Duodenal mucosa (tissue), 2 donors: ENCODE measurements around the gene HOXD8.

ENCODE experiments used
- H3K27ac ChIP-seq: one replicate; pipeline ENCODE4 v1.7.0; 2013; ENCODE audit warnings: low read depth, low read length
- H3K27me3 ChIP-seq, 2 donors: one replicate each; pipeline ENCODE4 v1.7.0; 2013; ENCODE audit warnings: low read length in 2 of 2, control low read depth in 1 of 2; ENCODE audit not compliant: insufficient read depth in 2 of 2, control insufficient read depth in 1 of 2
- H3K36me3 ChIP-seq, 2 donors: one replicate each; pipeline ENCODE4 v1.7.0; 2013; ENCODE audit warnings: low read length in 2 of 2, control low read depth in 1 of 2; ENCODE audit not compliant: insufficient read depth in 2 of 2, control insufficient read depth in 1 of 2
- H3K4me1 ChIP-seq, 2 donors: one replicate each; pipeline ENCODE4 v1.7.0; 2013; ENCODE audit warnings: low read length in 2 of 2, control low read depth in 1 of 2; ENCODE audit not compliant: insufficient read depth in 2 of 2, control insufficient read depth in 1 of 2
- H3K4me3 ChIP-seq, 2 donors: one replicate each; pipeline ENCODE4 v1.7.0; 2013; ENCODE audit warnings: low read length in 2 of 2, low read depth in 1 of 2
- H3K9ac ChIP-seq, 2 donors: one replicate each; pipeline ENCODE4 v1.7.0; 2013; ENCODE audit warnings: low read length in 2 of 2, low read depth in 1 of 2
- H3K9me3 ChIP-seq, 2 donors: one replicate each; pipeline ENCODE4 v1.7.0; 2013; ENCODE audit warnings: low read length in 2 of 2, control low read depth in 1 of 2; ENCODE audit not compliant: control insufficient read depth in 1 of 2

HOXD8 gene

GRCh38 chr2:176128982-176129796 is at the start of gene HOXD8:
Gene HOXD8, plus strand, starts transcription at chr2:176129705. Its CDS starts 662 bp downstream, at chr2:176130367.
- Histone ChIP-seq H3K9ac (no peak within 1 kb of the TSS), H3K4me1 (no peaks in the 10 kb centered on the region), H3K27me3 (peaks cover 81 to 88% of the 10 kb centered on the region in 2 donors), H3K9me3 (no peaks in the 10 kb centered on the region), H3K36me3 (no peaks in the 10 kb centered on the region), H3K27ac (peak within 1 kb of the TSS; percentile 67), H3K4me3 (peak within 1 kb of the TSS; percentile 11 to 28)

GRCh38 chr2:176079831-176080539 is 49.5 kb upstream of the HOXD8 start:
- peaks cover 6 to 14% of the 10 kb centered on the region in 2 donors for H3K4me1 ChIP-seq
- H3K4me3 ChIP-seq: no peak overlapping the region
- no peak overlapping the region for H3K27ac ChIP-seq
- peaks cover 88 to 91% of the 10 kb centered on the region in 2 donors for H3K27me3 ChIP-seq
- H3K9me3 ChIP-seq: peaks cover 0 to 2% of the 10 kb centered on the region in 2 donors
- no peaks in the 10 kb centered on the region for H3K36me3 ChIP-seq
- H3K9ac ChIP-seq: no peak overlapping the region

- Histone ChIP-seq H3K27me3 (peaks cover 88 to 91% of the 10 kb centered on the region in 2 donors), H3K36me3 (no peaks in the 10 kb centered on the region), H3K9ac (no peak overlapping the region), H3K4me3 (no peak overlapping the region), H3K4me1 (peaks cover 6 to 14% of the 10 kb centered on the region in 2 donors), H3K27ac (no peak overlapping the region), H3K9me3 (peaks cover 0 to 2% of the 10 kb centered on the region in 2 donors)
Measured at GRCh38 chr2:176080540-176081375, 48.7 kb upstream of the HOXD8 start.

GRCh38 chr2:176081376-176081836 is 48.1 kb upstream of the HOXD8 start:
- Histone ChIP-seq H3K9me3 (peaks cover 0 to 2% of the 10 kb centered on the region in 2 donors), H3K27me3 (peaks cover 88 to 91% of the 10 kb centered on the region in 2 donors), H3K4me1 (peaks cover 13 to 14% of the 10 kb centered on the region in 2 donors), H3K4me3 (no peak overlapping the region), H3K27ac (no peak overlapping the region), H3K9ac (no peak overlapping the region), H3K36me3 (no peaks in the 10 kb centered on the region)

GRCh38 chr2:176081837-176082524 is 47.5 kb upstream of the HOXD8 start:
- Histone ChIP-seq H3K27me3 (peaks cover 88 to 93% of the 10 kb centered on the region in 2 donors), H3K4me3 (no peak overlapping the region), H3K4me1 (peaks cover 13 to 14% of the 10 kb centered on the region in 2 donors), H3K9ac (no peak overlapping the region), H3K36me3 (no peaks in the 10 kb centered on the region), H3K9me3 (peaks cover 0 to 2% of the 10 kb centered on the region in 2 donors), H3K27ac (no peak overlapping the region)

GRCh38 chr2:176082525-176082823 is 47.0 kb upstream of the HOXD8 start:
- Histone ChIP-seq H3K9ac (no peak overlapping the region), H3K27ac (no peak overlapping the region), H3K9me3 (peaks cover 0 to 2% of the 10 kb centered on the region in 2 donors), H3K4me3 (no peak overlapping the region), H3K4me1 (peaks cover 13 to 14% of the 10 kb centered on the region in 2 donors), H3K27me3 (peaks cover 88 to 92% of the 10 kb centered on the region in 2 donors), H3K36me3 (no peaks in the 10 kb centered on the region)

- Histone ChIP-seq H3K9me3 (peaks cover 0 to 2% of the 10 kb centered on the region in 2 donors), H3K27ac (no peak overlapping the region), H3K36me3 (no peaks in the 10 kb centered on the region), H3K4me3 (no peak overlapping the region), H3K9ac (no peak overlapping the region), H3K27me3 (peaks cover 92 to 94% of the 10 kb centered on the region in 2 donors), H3K4me1 (peaks cover 17 to 19% of the 10 kb centered on the region in 2 donors)
Measured at GRCh38 chr2:176082824-176083751, 46.4 kb upstream of the HOXD8 start.

GRCh38 chr2:176083796-176084261 is 45.7 kb upstream of the HOXD8 start, which contains the start of gene EVX2:
Gene EVX2, minus strand, starts transcription at chr2:176083962. Its CDS starts 186 bp downstream, at chr2:176083776.
- peaks cover 23 to 24% of the 10 kb centered on the region in 2 donors for H3K4me1 ChIP-seq
- H3K4me3 ChIP-seq: no peak within 1 kb of the TSS
- peaks cover 92 to 93% of the 10 kb centered on the region in 2 donors for H3K27me3 ChIP-seq
- H3K36me3 ChIP-seq: no peaks in the 10 kb centered on the region
- H3K9ac ChIP-seq: no peak within 1 kb of the TSS
- H3K9me3 ChIP-seq: peaks cover 0 to 2% of the 10 kb centered on the region in 2 donors
- H3K27ac ChIP-seq: no peak within 1 kb of the TSS
